ENCODE measurements around the gene BABAM1.

BABAM1 gene

GRCh38 chr19:17324357-17325114, 57.3 kb downstream of the BABAM1 start:
- peaks cover 13% of the 10 kb centered on the region for H3K36me3 Mint-ChIP-seq (ENCODE audit: low read depth)
- no peak overlapping the region for H3K27ac Mint-ChIP-seq
- TF ChIP-seq CTCF (IDR thresholded peaks at IDR 0.05): no peak
- peaks cover 16% of the 10 kb centered on the region for H3K4me1 Mint-ChIP-seq
- H3K4me3 Mint-ChIP-seq: no peak overlapping the region
- H3K27me3 Mint-ChIP-seq (ENCODE audit: low read depth, poor library complexity): peaks cover 11% of the 10 kb centered on the region
- H3K9me3 Mint-ChIP-seq: no peaks in the 10 kb centered on the region
- no peak for DNase-seq

GRCh38 chr19:17325133-17325532, 57.9 kb downstream of the BABAM1 start:
- H3K36me3 Mint-ChIP-seq (ENCODE audit: low read depth): peaks cover 12% of the 10 kb centered on the region
- peaks cover 19% of the 10 kb centered on the region for H3K4me1 Mint-ChIP-seq
- H3K9me3 Mint-ChIP-seq: no peaks in the 10 kb centered on the region
- no peak for TF ChIP-seq CTCF (IDR thresholded peaks at IDR 0.05)
- H3K27me3 Mint-ChIP-seq (ENCODE audit: low read depth, poor library complexity): peaks cover 16% of the 10 kb centered on the region
- no peak overlapping the region for H3K27ac Mint-ChIP-seq
- no peak for DNase-seq
- H3K4me3 Mint-ChIP-seq: no peak overlapping the region

GRCh38 chr19:17325881-17326594, 58.8 kb downstream of the BABAM1 start:
- DNase-seq: no peak
- Mint-ChIP-seq H3K4me3 (peak overlapping the region; percentile 54), H3K27me3 (ENCODE audit: low read depth, poor library complexity) (peaks cover 24% of the 10 kb centered on the region), H3K9me3 (no peaks in the 10 kb centered on the region), H3K36me3 (ENCODE audit: low read depth) (peaks cover 18% of the 10 kb centered on the region), H3K4me1 (peaks cover 25% of the 10 kb centered on the region), H3K27ac (no peak overlapping the region)
- TF ChIP-seq CTCF (IDR thresholded peaks at IDR 0.05): no peak

GRCh38 chr19:17326595-17326966, 59.3 kb downstream of the BABAM1 start:
- peak overlapping the region; percentile 54 for H3K4me3 Mint-ChIP-seq
- H3K36me3 Mint-ChIP-seq (ENCODE audit: low read depth): peaks cover 23% of the 10 kb centered on the region
- H3K9me3 Mint-ChIP-seq: no peaks in the 10 kb centered on the region
- H3K27me3 Mint-ChIP-seq (ENCODE audit: low read depth, poor library complexity): peaks cover 24% of the 10 kb centered on the region
- no peak for TF ChIP-seq CTCF (IDR thresholded peaks at IDR 0.05)
- no peak for DNase-seq
- peaks cover 25% of the 10 kb centered on the region for H3K4me1 Mint-ChIP-seq
- no peak overlapping the region for H3K27ac Mint-ChIP-seq

- peaks cover 24% of the 10 kb centered on the region for H3K36me3 Mint-ChIP-seq (ENCODE audit: low read depth)
- H3K27me3 Mint-ChIP-seq (ENCODE audit: low read depth, poor library complexity): peaks cover 27% of the 10 kb centered on the region
- TF ChIP-seq CTCF (IDR thresholded peaks at IDR 0.05): no peak
- H3K27ac Mint-ChIP-seq: peak overlapping the region; percentile 64
- H3K9me3 Mint-ChIP-seq: no peaks in the 10 kb centered on the region
- no peak for DNase-seq
- H3K4me1 Mint-ChIP-seq: peaks cover 25% of the 10 kb centered on the region
- H3K4me3 Mint-ChIP-seq: peak overlapping the region; percentile 87
These were observed 59.9 kb downstream of the BABAM1 start for GRCh38 chr19:17327068-17327653.

All from nephron progenitor cell (in vitro differentiated cells).